Hematopoietic multipotent progenitor cell treated with erythropoietin and hydrocortisone succinate and interleukin-3 and kit ligand, for 8 days (in vitro differentiated cells): ENCODE data around the gene ANKRD28.
A peak's percentile ranks its signal among the peaks of the same experiment; 100 is the strongest.

ENCODE experiments used
- DNase-seq: peaks from one replicate; pipeline ENCODE4 v3.0.0-alpha.2; 2015

The ANKRD28 gene

GRCh38 chr3:15659254-15659975 is 138.4 kb downstream of the ANKRD28 start:
- DNase-seq: no peak

- no peak for DNase-seq
Observed at GRCh38 chr3:15657016-15657415, 140.8 kb downstream of the ANKRD28 start.

- no peak for DNase-seq
Observed at GRCh38 chr3:15656342-15656741, 141.4 kb downstream of the ANKRD28 start.

GRCh38 chr3:15654891-15655290 is 142.9 kb downstream of the ANKRD28 start:
- DNase-seq: no peak

GRCh38 chr3:15654127-15654526 is 143.7 kb downstream of the ANKRD28 start:
- DNase-seq: no peak

- no peak for DNase-seq
Observed at GRCh38 chr3:15653321-15653720, 144.5 kb downstream of the ANKRD28 start.

- no peak for DNase-seq
Observed at GRCh38 chr3:15651396-15651795, 146.4 kb downstream of the ANKRD28 start.

GRCh38 chr3:15649858-15650257 is 147.9 kb downstream of the ANKRD28 start:
- no peak for DNase-seq

GRCh38 chr3:15649341-15649740 is 148.4 kb downstream of the ANKRD28 start:
- DNase-seq: no peak

GRCh38 chr3:15647611-15648167 is 150.1 kb downstream of the ANKRD28 start:
- peak; percentile 8 for DNase-seq

- no peak for DNase-seq
Observed at GRCh38 chr3:15646851-15647511, 150.8 kb downstream of the ANKRD28 start.

GRCh38 chr3:15645740-15646501 is 151.9 kb downstream of the ANKRD28 start:
- no peak for DNase-seq

- no peak for DNase-seq
Observed at GRCh38 chr3:15645246-15645645, 152.5 kb downstream of the ANKRD28 start.

GRCh38 chr3:15638891-15639262 is 158.9 kb downstream of the ANKRD28 start:
- no peak for DNase-seq

GRCh38 chr3:15638193-15638890 is 159.4 kb downstream of the ANKRD28 start:
- no peak for DNase-seq

GRCh38 chr3:15637131-15637951 is 160.4 kb downstream of the ANKRD28 start:
- no peak for DNase-seq

GRCh38 chr3:15636028-15636709 is 161.6 kb downstream of the ANKRD28 start:
- no peak for DNase-seq

GRCh38 chr3:15635121-15635661 is 162.6 kb downstream of the ANKRD28 start:
- DNase-seq: no peak

GRCh38 chr3:15634671-15635070 is 163.1 kb downstream of the ANKRD28 start:
- DNase-seq: no peak

- no peak for DNase-seq
Observed at GRCh38 chr3:15633766-15634598, 163.8 kb downstream of the ANKRD28 start.
